KMS-11 (cell line): ENCODE measurements around the gene HMX1.

Experiments used
- H2AFZ ChIP-seq: fragments of 200-600 bp; sonication (generic); 2 replicates; pipeline ENCODE4 v1.6.1; 2016; ENCODE audit warnings: antibody characterized with exemption, mixed run types, low read depth
- H3K27ac ChIP-seq: fragments of 200-600 bp; sonication (generic); 2 replicates; pipeline ENCODE4 v1.6.1; 2016; ENCODE audit warnings: mild to moderate bottlenecking, mixed run types
- H3K27me3 ChIP-seq: fragments of 200-600 bp; sonication (generic); 2 replicates; pipeline ENCODE4 v1.6.1; 2017; ENCODE audit warnings: mild to moderate bottlenecking, low read depth, mixed run types, moderate library complexity; ENCODE audit not compliant: insufficient read depth
- H3K36me3 ChIP-seq: fragments of 200-600 bp; sonication (generic); 2 replicates; pipeline ENCODE4 v1.6.1; 2017; ENCODE audit warnings: mild to moderate bottlenecking, mixed run types; ENCODE audit not compliant: insufficient read depth
- H3K4me1 ChIP-seq: fragments of 200-600 bp; sonication (generic); 2 replicates; pipeline ENCODE4 v1.6.1; 2016; ENCODE audit warnings: mild to moderate bottlenecking, low read depth, mixed run types; ENCODE audit not compliant: poor library complexity, severe bottlenecking
- H3K4me2 ChIP-seq: fragments of 200-600 bp; sonication (generic); 2 replicates; pipeline ENCODE4 v1.7.0; 2016; ENCODE audit warnings: mild to moderate bottlenecking, mixed run types
- H3K4me3 ChIP-seq: fragments of 200-600 bp; sonication (generic); IDR thresholded peaks from 2 replicates; pipeline ENCODE4 v1.6.1; 2017; ENCODE audit warnings: low read depth, low read length, mixed read lengths; ENCODE audit not compliant: insufficient read depth
- H3K79me2 ChIP-seq: fragments of 200-600 bp; sonication (generic); 2 replicates; pipeline ENCODE4 v1.6.1; 2016; ENCODE audit warnings: low read depth, mixed run types; ENCODE audit not compliant: insufficient read depth
- H3K9ac ChIP-seq: fragments of 200-600 bp; sonication (generic); 2 replicates; pipeline ENCODE4 v1.6.1; 2016; ENCODE audit warnings: mild to moderate bottlenecking, mixed run types
- H4K20me1 ChIP-seq: fragments of 200-600 bp; sonication (generic); 2 replicates; pipeline ENCODE4 v1.6.1; 2016; ENCODE audit warnings: mild to moderate bottlenecking, mixed run types; ENCODE audit not compliant: insufficient read depth
- TF ChIP-seq, protein P1 (sequence below): fragments of 200-600 bp; sonication (generic); conservative IDR thresholded peaks from 2 replicates; pipeline ENCODE4 v1.6.1; 2017; ENCODE audit warnings: low read depth, mild to moderate bottlenecking, antibody characterized with exemption, low read length, moderate library complexity, mixed read lengths

Gene HMX1

DNA sequence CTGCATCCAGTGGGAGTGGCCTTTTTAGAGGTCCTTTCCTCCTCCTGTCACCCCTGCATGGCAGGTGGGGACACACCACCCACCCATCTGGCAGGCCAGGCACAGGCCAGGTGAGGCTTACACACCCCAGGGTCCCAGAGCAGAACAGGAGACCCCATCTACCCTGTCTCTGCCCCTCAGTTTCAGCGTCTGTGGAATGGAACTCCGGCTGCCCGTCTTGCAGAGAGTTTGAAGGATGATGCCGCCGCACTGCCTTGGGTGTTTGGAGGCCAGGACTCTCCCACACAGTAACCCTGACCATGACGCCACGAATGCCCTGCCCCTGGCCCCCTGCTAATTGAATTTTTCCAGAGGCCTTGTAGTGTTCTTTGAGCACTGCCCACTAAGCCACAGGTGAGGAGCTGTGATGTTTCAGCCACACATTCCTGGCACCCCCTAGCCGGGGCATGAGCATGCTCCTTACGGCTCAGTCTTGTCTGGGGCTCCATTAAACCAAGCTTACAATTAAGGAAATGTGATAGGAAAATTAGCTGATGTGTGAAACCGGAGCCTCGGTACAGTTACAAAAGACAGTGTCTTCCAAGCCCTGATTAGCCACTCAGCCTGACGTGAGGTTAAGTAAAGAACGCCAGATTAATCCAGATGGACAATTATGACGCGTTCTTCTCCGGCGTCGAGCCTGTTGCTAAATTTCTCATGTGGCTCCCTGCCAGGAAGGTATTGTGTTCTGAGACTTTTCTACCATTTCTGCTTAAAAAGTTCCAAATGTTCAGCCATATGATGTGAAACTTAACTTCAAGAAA, 39.3 kb downstream of the HMX1 start:
- Histone ChIP-seq H2AFZ (no peak overlapping the region), H3K4me3 (no peak overlapping the region), H3K4me2 (no peak overlapping the region), H3K27ac (no peak overlapping the region), H3K79me2 (no peaks in the 10 kb centered on the region), H3K9ac (no peak overlapping the region), H3K4me1 (no peaks in the 10 kb centered on the region), H3K27me3 (no peaks in the 10 kb centered on the region), H3K36me3 (no peaks in the 10 kb centered on the region), H4K20me1 (no peaks in the 10 kb centered on the region)
- TF ChIP-seq, protein P1, sequence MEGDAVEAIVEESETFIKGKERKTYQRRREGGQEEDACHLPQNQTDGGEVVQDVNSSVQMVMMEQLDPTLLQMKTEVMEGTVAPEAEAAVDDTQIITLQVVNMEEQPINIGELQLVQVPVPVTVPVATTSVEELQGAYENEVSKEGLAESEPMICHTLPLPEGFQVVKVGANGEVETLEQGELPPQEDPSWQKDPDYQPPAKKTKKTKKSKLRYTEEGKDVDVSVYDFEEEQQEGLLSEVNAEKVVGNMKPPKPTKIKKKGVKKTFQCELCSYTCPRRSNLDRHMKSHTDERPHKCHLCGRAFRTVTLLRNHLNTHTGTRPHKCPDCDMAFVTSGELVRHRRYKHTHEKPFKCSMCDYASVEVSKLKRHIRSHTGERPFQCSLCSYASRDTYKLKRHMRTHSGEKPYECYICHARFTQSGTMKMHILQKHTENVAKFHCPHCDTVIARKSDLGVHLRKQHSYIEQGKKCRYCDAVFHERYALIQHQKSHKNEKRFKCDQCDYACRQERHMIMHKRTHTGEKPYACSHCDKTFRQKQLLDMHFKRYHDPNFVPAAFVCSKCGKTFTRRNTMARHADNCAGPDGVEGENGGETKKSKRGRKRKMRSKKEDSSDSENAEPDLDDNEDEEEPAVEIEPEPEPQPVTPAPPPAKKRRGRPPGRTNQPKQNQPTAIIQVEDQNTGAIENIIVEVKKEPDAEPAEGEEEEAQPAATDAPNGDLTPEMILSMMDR, result no peak

DNA sequence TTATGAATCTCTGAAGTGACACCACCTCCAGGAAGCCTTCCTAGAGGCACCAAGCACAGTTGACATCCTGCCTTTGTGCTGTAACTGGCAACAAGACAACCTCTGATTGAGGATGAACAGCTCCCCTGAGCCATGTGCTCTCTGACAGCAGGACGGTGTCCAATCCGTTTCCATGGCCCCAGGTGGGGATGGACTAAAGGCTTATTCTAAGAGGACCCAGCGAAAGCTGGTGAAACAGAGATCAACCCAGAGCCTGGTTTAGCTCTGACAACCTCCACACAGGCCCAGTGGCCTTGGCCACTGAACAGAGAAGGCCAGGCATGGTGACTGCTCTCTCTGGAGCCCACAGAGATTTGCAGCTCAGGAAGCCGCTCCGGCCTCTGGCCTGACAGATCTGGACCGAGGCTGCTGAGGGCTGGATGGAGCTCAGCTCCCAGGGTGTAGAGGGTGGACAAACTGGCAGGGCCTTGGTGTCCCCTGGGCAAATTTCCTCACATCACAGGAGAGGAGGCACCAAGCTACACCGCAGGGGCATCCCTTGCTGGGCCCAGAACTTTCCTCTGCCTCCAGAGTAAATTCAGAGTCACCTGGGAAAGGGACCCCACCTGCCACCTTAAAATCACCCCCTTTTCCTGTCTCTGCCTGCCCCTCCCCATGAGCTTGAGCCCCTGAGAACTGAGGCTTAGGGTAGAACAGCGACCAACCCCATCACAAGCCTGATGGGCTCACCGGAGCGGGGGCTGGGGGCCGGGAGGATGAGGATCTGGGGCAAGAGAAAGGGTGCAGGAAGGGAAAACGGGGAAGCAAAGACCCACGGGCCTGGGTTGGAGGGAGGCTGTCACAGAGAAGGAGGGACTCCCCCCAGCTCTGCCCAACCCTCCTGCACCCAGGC, 40.2 kb downstream of the HMX1 start:
- no peak overlapping the region for H2AFZ ChIP-seq
- no peaks in the 10 kb centered on the region for H3K27me3 ChIP-seq
- no peak overlapping the region for H3K27ac ChIP-seq
- no peaks in the 10 kb centered on the region for H3K79me2 ChIP-seq
- no peak overlapping the region for H3K4me2 ChIP-seq
- H3K4me1 ChIP-seq, result no peaks in the 10 kb centered on the region
- no peaks in the 10 kb centered on the region for H3K36me3 ChIP-seq
- H3K9ac ChIP-seq, result no peak overlapping the region
- no peaks in the 10 kb centered on the region for H4K20me1 ChIP-seq
- TF ChIP-seq, protein P1, result no peak
- no peak overlapping the region for H3K4me3 ChIP-seq

DNA sequence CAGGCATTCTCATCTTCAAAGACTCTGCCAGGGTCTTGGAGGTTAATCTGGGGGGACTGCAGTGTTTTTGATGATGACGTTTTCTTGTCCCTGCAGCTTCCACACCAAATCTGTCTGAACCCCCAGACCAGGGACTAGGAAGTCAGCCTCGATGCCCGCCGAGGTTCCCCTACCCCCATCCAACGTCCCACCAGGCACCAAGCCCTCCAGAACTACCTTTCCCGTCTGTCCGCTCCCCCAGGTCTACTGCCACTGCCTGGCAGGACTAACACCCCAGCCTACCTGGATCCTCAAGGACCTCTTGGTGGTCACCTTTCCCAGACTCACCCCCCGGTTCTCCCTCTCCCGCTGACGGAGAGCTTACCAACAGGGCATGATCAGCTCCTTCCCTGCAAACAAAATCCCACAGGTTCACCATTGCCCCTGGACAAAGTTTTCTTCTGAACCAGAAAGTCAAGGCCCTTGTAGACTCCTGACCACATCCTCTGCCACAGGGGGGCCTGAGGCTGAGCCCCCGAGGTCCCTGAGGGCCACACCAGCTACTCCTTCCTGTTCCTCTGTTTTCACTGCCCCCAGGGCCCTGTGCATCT, 40.9 kb downstream of the HMX1 start:
- no peaks in the 10 kb centered on the region for H4K20me1 ChIP-seq
- H2AFZ ChIP-seq, result no peak overlapping the region
- no peak overlapping the region for H3K4me2 ChIP-seq
- no peaks in the 10 kb centered on the region for H3K4me1 ChIP-seq
- H3K27me3 ChIP-seq, result no peaks in the 10 kb centered on the region
- H3K9ac ChIP-seq, result no peak overlapping the region
- TF ChIP-seq, protein P1, result no peak
- H3K27ac ChIP-seq, result no peak overlapping the region
- H3K36me3 ChIP-seq, result no peaks in the 10 kb centered on the region
- no peak overlapping the region for H3K4me3 ChIP-seq
- no peaks in the 10 kb centered on the region for H3K79me2 ChIP-seq

DNA sequence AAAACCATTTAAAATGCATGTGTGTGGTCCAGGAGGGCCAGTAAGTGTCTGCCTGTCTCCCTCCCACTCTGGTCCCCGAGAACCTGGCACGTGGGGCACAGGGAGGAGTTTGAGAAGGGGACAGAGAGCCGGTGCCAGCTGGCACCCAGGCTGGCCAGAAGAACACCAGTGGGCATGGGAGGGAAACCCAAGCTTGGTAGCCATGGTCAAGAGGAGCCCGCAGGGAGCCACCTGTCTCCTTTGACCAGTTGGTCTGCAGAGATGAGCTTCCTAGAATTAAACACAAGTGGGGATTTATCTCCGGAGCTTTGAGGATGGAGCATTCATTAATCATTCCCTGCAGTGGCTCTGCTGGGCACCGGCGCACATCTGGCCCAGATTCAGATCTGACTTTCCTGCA, 41.6 kb downstream of the HMX1 start:
- TF ChIP-seq, protein P1, result no peak
- no peak overlapping the region for H3K27ac ChIP-seq
- H3K4me3 ChIP-seq, result no peak overlapping the region
- H3K27me3 ChIP-seq, result no peaks in the 10 kb centered on the region
- no peak overlapping the region for H2AFZ ChIP-seq
- no peaks in the 10 kb centered on the region for H3K4me1 ChIP-seq
- no peaks in the 10 kb centered on the region for H4K20me1 ChIP-seq
- H3K79me2 ChIP-seq, result no peaks in the 10 kb centered on the region
- no peak overlapping the region for H3K9ac ChIP-seq
- no peaks in the 10 kb centered on the region for H3K36me3 ChIP-seq
- no peak overlapping the region for H3K4me2 ChIP-seq
